NCI-H2029 treated with DMSO at 0.1 percent for 48 hours (cell line): ENCODE data around the gene HOXD8.

Experiments used
- DNase-seq: peaks from one replicate; lab custom pipeline; 2025; lab: John Stamatoyannopoulos, UW

The HOXD8 gene

DNA sequence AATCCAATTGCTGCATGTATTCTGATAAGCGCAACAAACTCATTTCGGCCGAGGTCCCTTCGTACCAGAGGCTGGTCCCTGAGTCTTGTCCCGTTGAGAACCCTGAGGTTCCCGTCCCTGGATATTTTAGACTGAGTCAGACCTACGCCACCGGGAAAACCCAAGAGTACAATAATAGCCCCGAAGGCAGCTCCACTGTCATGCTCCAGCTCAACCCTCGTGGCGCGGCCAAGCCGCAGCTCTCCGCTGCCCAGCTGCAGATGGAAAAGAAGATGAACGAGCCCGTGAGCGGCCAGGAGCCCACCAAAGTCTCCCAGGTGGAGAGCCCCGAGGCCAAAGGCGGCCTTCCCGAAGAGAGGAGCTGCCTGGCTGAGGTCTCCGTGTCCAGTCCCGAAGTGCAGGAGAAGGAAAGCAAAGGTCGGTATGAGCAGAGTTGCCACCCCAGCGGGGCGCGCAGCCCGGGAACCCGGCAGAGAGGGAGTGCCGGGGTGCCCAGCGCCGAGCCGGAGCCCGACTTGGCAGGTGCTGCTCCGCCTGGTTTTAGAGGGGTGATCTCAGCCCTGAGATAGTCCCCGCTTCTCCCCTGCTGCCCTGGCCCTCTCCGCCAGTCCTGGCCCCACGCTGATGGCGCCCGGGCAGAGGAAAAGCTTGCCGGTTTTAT lies 12.2 kb upstream of the HOXD8 start:
- no peak for DNase-seq

GRCh38 chr2:176117823-176118371 lies 11.6 kb upstream of the HOXD8 start:
- DNase-seq, result no peak

DNA sequence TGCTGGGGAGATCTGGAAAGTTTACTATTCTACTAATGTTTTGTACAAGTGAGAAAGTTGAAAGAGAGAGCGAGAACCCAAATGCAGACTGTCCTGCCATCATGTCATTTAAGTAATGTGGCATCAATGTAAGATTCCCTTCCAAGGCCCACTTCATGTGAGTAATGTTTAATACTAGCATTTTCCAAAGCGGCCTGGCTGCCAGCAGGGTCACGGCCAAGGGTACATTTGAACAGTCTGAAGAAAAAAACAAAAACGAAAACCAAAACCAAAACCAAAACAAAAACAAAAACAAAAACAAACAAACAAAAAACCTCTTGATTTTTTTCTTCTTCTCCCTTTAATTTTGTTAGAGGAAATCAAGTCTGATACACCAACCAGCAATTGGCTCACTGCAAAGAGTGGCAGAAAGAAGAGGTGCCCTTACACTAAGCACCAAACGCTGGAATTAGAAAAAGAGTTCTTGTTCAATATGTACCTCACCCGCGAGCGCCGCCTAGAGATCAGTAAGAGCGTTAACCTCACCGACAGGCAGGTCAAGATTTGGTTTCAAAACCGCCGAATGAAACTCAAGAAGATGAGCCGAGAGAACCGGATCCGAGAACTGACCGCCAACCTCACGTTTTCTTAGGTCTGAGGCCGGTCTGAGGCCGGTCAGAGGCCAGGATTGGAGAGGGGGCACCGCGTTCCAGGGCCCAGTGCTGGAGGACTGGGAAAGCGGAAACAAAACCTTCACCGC lies 10.7 kb upstream of the HOXD8 start:
- peak; percentile 64 for DNase-seq

DNA sequence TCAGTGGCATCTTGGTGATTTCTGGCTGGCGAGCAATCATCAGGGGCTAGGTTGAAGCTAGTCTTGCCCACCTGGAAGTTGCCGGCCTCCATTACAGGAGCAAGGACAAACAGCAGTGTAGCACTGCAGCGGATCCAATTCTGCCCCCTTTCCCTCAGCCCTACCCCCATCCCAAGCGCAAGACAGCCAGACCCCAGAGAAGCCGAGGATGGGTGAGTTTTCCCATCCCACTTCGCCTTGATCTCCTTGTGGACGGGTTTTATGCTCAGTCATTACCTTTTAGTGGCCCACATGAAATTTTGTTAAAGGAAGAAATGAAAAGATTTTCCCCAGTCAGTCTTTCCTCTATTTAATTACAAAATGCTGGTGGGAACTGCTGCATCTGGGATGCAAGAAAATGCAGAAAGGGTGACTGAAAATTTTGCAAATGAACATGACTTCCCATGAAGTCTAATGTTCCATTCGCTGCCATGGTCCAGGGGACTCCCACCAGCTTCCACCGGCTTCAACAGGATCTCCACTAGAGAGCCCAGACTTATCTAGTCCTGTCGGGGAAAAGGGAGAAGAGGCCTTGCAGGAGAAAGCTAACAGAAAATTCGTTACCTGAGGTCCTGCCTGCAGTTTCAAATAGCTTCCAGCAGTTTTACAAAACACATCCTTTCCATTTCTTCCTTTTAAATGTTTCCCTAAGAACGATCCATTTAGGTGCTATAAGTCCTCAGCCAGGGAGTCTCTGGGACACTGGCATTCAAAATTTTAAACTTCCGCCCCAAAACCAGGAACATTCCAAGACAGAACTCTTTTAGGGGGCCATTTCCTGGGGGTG lies 8.9 kb upstream of the HOXD8 start:
- no peak for DNase-seq

GRCh38 chr2:176121190-176122051 lies 8.1 kb upstream of the HOXD8 start:
- DNase-seq, result no peak

GRCh38 chr2:176122052-176122682 lies 7.3 kb upstream of the HOXD8 start:
- no peak for DNase-seq

- no peak for DNase-seq
Measured at GRCh38 chr2:176122683-176123410, 6.7 kb upstream of the HOXD8 start, which contains the start of gene HOXD9. HOXD9 (plus strand) TSS chr2:176122719; CDS start chr2:176122769, 50 bp downstream.

- no peak for DNase-seq
Measured at GRCh38 chr2:176123411-176124109, 5.9 kb upstream of the HOXD8 start.

DNA sequence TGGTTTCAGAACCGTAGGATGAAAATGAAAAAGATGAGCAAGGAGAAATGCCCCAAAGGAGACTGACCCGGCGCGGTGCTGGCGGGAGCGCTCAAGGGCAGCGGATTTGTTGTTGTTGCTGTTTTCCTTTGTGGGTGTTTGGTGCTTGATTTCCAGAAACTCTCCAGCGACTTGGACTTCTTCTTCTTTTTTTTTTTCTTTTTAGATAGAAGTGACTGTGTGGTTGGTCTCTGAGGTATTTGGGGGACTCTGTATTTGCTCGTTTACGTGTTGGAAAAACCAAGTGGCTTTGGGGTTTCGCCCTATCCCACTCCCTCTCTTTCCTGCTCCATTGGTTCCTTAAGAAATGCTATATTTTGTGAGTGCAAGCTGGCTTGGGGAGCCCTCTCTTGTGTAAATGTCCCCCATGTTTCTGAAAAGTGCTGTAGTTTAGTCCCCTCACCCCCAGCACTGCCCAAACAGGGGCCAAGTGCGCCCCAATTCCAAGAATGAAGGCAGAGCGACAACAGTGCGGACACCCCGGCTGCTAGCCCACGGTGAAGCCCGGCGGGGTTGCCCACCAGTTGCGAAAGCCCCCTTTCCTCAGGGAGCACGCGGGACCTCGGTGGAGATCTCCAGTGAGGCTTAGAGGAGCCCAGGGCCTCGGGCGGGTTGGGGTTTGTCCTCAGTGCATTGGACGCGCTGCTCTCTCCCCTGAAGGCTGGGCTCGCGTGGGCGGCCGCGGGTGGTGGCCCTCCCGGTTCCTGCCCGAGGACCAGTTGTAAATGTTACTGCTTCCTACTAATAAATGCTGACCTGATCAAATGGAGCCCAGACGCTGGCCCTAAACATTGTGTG lies 5.2 kb upstream of the HOXD8 start:
- DNase-seq, result no peak

DNA sequence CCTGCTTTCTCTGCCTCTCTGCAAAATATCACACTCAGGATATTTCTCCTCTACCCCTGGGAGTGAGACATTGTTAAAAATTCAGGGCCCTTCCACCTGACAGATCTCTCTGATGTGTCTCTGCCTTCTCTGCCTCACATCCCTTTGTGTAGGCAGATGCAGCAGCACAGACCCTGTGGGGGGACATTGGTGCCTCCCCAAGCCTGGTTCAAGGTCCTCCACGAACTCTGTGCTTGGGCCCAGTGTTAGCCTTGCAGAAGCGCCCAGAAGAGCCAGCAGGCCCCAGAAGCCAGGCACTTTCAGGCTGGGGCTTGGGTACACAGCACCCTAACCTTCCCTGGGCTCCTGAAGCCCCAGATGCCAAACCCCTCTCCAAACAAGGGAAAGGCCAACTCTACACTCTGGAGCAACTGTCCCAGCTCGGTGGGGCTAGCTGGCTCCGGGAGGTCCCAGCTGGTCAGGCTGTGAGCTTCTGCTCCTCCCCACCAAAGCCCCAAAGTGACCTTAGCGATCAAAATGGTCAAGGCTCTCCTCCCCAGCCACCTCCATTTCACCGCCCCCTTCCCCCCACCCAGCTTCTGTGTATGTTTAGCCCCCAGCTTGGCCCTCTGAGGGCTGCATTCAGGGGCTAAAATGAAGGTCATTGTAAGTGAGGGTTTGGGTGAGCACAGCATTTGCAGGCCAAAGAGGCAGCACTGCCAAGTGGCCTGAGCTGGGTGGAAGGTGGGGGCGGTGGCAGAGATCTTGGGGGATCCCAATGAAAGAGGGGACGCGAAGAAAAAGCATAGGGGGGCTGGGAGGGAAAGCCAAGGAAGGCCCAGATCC lies 4.3 kb upstream of the HOXD8 start:
- no peak for DNase-seq

DNA sequence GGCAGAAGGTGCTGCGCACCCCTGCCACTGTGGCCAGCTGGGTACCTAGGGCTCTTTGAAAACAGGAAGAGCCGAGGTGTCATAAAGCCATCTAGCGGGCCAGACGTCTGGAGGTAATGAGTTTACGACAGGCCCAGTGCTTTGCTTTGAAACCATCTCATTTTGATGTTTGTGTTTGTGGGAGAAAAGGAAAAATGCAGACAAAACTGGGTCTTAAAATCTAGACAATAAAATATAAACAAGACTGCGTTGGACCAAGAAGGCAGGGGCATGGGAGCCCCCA lies 3.8 kb upstream of the HOXD8 start:
- DNase-seq, result no peak

- DNase-seq, result peak; percentile 65
Measured at GRCh38 chr2:176126929-176127773, 2.4 kb upstream of the HOXD8 start.

GRCh38 chr2:176127774-176128072 lies 1.8 kb upstream of the HOXD8 start:
- no peak for DNase-seq

DNA sequence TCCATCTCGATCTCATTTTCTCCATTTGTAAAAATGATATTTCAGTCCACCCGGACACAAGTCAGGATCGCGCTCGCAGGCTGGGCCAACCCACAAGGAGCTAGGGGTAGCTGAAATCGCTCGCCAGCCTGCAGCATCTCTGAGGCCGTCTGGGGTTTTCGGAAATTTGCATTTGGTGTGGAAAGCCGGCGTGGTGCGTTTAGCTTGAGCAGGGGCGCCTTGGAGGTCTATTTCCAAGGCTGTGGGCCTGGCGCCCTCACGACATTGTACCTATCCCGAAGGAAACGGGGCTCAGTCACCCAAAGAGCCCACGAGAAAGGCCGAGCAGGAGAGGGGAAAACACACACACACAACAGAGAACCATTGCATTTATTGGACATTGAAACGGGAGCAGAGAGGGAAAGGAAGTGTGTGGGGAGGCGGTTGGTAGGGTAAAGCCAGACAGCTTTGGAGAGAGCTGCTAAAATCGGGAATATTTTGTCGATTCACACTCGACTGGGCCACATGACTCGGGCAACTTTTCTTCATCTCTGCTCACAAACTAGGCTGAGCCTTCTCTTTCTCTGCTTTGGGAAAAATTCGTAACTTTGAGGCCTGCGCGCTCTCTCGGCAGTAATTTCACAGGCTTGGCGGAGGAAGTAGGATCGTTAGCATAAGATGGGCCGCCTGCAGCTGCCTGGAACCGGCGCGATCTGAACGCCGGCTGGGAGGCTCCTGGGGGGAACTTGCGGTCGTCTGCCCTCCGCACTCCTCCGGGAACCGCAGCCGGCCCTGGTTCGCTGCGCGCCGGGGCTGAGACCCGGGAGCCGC lies 1.1 kb upstream of the HOXD8 start:
- peak; percentile 79 for DNase-seq

DNA sequence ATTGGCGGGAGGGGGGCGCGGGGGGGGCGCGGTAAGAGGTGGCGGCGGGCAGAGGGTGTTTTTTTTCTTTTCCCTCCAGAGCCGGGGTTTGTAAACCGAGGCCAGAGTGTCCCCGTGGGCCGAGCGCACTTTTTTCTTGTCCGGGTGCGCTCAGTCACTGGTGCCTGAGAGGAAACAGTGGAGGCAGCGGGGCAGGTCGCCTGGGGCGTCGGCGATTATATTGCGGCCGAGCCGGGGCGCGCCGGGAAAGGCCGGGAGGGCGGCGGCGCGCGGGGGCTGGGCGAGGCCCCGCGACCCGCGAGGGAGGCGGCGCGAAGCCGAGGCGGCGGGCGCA lies 275 bp downstream of the HOXD8 start:
- no peak for DNase-seq

GRCh38 chr2:176130147-176130956 lies 847 bp downstream of the HOXD8 start:
- DNase-seq, result peak; percentile 31
